ENCODE results near the gene EMILIN1.
A peak's percentile ranks its signal among the peaks of the same experiment; 100 is the strongest.
"Not testable (repeated sequence)": the region's sequence is repeated elsewhere in the genome, so short reads cannot be mapped to it uniquely, and the experiment has no call there.

The EMILIN1 gene

DNA sequence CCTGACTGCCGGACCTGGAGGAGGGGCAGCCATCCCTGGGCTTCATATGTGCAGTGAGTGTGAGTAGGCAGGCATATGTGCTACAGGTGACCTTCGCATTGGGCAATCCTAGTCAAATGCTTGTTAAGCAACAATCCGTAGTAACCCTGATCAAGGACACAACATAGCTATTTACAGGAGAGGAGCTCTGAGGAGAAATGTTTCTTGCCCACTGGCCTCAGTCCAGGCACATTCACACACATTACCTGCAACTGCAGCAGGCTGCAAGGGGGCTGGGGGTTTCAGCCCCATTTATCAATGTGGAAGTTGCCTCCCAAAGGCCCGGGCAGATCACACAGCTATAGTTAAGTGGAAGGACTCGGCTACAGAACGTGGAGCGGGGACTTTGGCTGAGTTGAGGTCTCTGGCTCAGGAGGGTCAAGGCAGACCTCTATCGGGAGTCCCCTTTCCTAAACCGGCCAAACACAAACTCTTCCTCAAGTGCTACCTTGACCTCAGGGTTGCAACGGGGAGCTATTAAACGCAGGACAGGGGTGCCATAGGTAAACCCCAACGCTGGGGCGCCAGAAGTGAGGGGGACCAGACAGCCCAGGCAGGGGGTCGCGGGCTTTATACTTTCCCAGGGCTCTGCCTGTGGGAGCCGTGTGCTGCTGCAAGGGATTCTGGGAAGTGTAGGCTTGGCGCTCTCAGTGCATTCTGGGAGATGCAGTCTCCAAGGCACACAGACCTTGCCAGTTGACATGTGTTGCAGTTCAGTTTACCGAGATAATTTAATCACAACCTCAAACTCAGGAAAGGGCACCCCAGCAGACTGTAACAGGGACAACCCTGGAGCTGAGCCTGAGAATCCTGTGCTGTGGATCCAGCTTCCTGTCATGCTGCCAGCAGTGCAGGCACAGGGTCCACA lies 17.6 kb downstream of the EMILIN1 start:
- DNase-seq = no peak

GRCh38 chr2:27096748-27097297 lies 18.4 kb downstream of the EMILIN1 start:
- DNase-seq = no peak

- DNase-seq = no peak
Observed at GRCh38 chr2:27097341-27097740, 18.9 kb downstream of the EMILIN1 start.

GRCh38 chr2:27099334-27099955 lies 21.0 kb downstream of the EMILIN1 start:
- DNase-seq = no peak

- no peak for DNase-seq
Observed at GRCh38 chr2:27100036-27100435, 21.6 kb downstream of the EMILIN1 start.

- no peak for DNase-seq
Observed at GRCh38 chr2:27102329-27102728, 23.9 kb downstream of the EMILIN1 start.

- no peak for DNase-seq
Observed at GRCh38 chr2:27105981-27106380, 27.6 kb downstream of the EMILIN1 start.

DNA sequence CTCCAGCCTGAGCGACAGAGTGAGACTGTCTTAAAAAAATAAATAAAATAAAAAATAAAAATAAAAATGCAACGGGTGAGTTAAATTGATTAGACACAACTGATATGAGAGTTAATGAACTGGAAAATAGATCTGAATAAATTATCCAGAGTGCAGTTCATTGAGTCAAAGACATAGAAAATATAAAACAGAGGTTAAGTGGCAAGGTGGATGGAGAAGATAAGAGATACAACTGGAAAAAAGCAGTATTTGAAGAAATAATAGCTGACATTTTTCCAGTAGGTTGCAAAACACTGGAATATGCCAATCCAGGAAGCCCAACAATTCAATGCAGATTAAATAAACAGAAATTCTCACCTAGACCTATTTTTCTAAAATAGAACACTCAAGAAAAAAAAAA lies 29.8 kb downstream of the EMILIN1 start:
- no peak for DNase-seq

- no peak for DNase-seq
Observed at GRCh38 chr2:27109083-27109482, 30.7 kb downstream of the EMILIN1 start.

- not testable (repeated sequence) for DNase-seq
Observed at GRCh38 chr2:27110603-27111352, 32.4 kb downstream of the EMILIN1 start.

DNA sequence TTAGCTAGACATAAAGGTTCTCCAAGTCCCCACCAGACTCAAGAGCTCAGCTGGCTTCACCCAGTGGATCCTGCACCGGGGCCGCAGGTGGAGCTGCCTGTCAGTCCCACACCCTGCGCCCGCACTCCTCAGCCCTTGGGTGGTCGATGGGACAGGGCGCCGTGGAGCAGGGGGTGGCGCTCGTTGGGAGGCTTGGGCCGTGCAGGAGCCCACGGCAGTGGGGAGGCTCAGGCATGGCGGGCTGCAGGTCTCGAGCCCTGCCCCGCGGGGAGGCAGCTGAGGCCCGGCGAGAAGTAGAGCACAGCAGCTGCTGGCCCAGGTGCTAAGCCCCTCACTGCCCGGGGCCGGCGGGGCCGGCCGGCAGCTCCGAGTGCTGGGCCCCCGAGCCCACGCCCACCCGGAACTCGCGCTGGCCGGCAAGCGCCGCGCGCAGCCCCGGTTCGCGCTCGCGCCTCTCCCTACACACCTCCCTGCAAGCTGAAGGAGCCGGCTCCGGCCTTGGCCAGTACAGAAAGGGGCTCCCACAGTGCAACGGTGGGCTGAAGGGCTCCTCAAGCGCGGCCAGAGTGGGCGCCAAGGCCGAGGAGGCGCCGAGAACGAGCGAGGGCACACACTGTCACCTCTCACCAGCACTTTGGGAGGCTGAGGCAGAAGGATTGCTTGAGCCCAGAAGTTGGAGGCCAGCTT lies 33.1 kb downstream of the EMILIN1 start:
- not testable (repeated sequence) for DNase-seq

DNA sequence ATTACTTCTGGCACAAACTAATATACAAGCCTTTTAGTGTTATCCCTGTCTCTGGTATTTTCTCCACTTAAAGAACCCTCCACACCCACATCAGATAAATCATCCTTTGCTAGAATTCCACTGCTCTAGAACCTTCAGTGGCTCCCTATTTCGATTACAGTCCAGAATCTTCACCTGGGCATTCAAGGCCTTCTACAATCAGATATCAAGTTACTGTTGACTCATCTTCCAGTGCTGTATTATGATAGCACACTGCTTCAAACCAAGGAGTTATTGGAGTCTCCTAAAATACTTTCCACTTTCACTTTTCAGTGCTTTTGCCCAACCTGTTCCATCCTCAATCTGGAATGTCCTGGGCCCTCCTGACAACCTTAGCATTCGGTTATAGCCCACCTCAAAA lies 37.1 kb downstream of the EMILIN1 start:
- DNase-seq = no peak

DNA sequence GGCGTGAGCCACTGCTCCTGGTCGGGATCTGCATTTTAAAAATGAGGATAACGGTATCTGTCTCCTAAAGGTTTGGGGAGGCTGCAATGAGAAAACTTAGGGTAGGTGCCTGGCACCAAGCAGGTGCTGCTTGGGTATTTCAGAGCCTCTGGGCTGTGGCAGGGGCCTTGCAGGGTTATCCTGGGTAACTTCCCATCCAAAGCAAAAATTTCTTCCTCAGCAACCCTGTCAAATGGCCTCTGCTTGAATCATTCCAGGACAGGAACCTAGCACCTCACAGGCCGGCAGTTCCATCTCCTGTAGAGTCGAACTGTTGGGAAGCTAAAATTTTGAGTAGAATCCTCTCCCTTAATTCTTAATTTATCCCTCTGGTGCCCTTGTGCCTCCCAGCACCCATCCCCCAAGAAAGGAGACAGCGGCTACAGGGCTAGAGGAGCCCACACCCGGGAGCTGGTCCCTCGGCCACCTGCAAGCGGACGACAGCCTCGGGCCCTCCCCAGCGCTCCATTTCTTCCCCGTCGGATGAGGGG lies 39.6 kb downstream of the EMILIN1 start:
- no peak for DNase-seq

DNA sequence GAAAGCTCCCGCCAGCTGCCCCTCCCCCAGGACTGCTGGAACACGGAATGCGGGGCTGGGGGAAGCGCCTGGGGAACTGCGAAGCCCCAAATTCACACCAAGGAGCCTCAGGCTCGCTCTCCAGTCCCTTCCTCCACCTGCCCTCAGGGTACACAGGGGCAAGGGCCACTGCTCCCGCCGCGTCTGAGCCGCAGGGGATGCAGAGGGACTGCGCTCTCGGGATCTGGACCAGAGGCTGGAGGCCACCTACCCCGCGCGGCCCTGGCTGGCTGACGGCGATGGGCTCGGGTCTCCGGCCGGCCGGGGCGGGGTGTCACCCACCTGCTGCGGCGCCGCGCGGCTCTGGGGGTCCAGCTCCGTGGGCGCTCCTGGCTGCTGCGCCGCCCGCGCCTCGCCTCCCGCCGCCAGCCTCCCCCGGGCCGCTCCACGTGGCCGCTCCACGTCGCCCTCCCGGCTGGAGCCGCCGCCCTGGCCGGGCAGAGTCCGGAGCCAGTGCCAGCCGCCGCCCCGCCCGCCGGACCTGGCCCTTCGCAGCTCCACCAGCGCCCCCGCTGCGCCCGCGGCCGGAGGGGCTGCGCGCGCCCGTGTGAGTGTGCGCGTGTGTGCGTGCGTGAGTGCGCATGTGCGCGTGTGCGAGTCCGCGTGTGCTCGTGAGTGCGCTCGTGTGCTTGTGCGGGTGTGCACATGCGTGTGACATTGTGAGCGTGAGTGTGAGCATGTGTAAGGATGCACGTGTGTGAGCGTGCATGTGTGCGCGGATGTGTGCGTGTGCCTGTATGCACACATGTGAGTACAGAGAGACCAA lies 40.3 kb downstream of the EMILIN1 start, which contains the start of gene CGREF1:
TSS of gene CGREF1 (minus strand) at position 604 of the 805 bp plus-strand sequence. CDS start 14,762 bp downstream, outside the sequence.
- no peak for DNase-seq

- not testable (repeated sequence) for DNase-seq
Observed at GRCh38 chr2:27119330-27119670, 40.9 kb downstream of the EMILIN1 start.

GRCh38 chr2:27121906-27122305 lies 43.5 kb downstream of the EMILIN1 start:
- no peak for DNase-seq

DNA sequence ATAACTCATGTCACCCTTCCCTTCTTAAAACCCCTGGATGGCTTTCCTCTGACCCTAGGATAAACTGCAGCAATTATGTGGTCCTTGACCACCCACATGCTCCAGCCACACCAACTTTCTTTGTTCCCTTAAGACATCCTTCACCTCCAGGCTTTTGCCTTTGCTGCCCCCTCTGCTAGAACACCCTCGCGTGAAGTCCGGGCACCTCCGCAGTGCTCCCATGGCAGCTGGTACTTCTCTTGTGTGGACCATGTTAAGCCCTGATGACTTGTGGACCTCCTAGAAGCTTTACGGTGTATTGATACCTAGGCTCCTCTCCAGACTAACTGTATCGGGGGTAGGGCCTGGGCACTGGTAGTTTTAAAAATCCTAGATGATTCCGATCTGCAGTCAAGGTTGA lies 44.4 kb downstream of the EMILIN1 start:
- DNase-seq = no peak

- peak; percentile 64 for DNase-seq
Observed at GRCh38 chr2:27123302-27124150, 45.1 kb downstream of the EMILIN1 start, which contains the start of gene ABHD1. Gene ABHD1, plus strand, starts transcription at chr2:27123815. Its CDS starts 134 bp downstream, at chr2:27123949.

GRCh38 chr2:27125104-27125503 lies 46.7 kb downstream of the EMILIN1 start:
- no peak for DNase-seq

DNA sequence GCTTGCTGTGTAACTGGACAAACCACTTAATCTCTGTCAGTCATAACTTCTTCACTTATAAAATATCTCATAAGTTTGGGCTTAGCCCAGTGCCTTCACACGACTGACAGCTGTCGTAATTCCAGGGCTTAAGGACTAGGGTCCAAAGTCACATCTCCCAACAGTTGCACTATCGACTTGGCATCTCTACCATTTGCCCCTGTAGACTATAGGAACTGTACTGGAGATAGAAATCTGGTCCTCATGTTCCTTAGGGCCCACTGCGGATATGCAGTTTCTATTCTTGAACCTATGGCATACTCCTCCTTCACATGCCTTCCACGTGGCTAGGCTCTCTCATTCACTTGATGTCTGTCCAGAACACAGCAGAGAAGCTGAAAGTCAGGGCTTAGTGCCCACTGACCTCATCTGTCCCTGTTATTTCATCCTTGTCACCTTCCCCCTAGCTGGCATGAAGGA lies 47.9 kb downstream of the EMILIN1 start:
- no peak for DNase-seq

Data from right forelimb (tissue), 1 donor.